Esophagus muscularis mucosa (tissue), 3 donors: Measurements from ENCODE around the gene RBPJ.

Experiments used
- CTCF ChIP-seq, 3 experiments: fragments of 200-600 bp in 2 of 3; fragments of 450-650 bp in 1 of 3; sonication (generic) in 2 of 3; IDR thresholded peaks; one replicate each; pipeline ENCODE4 v1.5.1; 2017 to 2019; ENCODE audit warnings: antibody characterized with exemption in 3 of 3, mild to moderate bottlenecking in 2 of 3, moderate library complexity in 1 of 3
- POLR2A ChIP-seq: fragments of 450-650 bp; IDR thresholded peaks from one replicate; pipeline ENCODE4 v1.6.1; 2017; ENCODE audit warnings: antibody characterized with exemption, moderate library complexity, mild to moderate bottlenecking, low read depth

- TF ChIP-seq CTCF (IDR thresholded peaks at IDR 0.05) (no peak), POLR2A (no peak)
Measured at GRCh38 chr4:26290321-26290720, 30.5 kb upstream of the RBPJ start.
